GM19239 (cell line): Measurements from ENCODE around the gene RHBDL3.
"Not testable (repeated sequence)": the region's sequence is repeated elsewhere in the genome, so short reads cannot be mapped to it uniquely, and the experiment has no call there.

ENCODE experiments used
- DNase-seq: peaks from one replicate; pipeline ENCODE4 v3.0.0; 2011; ENCODE audit warnings: low spot score; ENCODE audit not compliant: insufficient read length
- FAIRE-seq: peaks from 2 replicates; lab custom pipeline; 2011; peaks lifted over from hg19 to GRCh38; lab: Jason Lieb, UNC

RHBDL3 gene

GRCh38 chr17:32287804-32288511 is 22.3 kb downstream of the RHBDL3 start:
- DNase-seq (no peak), FAIRE-seq (no peak)

GRCh38 chr17:32288615-32289014 is 23.0 kb downstream of the RHBDL3 start:
- DNase-seq (no peak), FAIRE-seq (no peak)

GRCh38 chr17:32289471-32290070 is 23.9 kb downstream of the RHBDL3 start:
- FAIRE-seq (no peak), DNase-seq (no peak)

GRCh38 chr17:32292094-32292493 is 26.5 kb downstream of the RHBDL3 start:
- no peak for DNase-seq
- FAIRE-seq, result no peak

DNA sequence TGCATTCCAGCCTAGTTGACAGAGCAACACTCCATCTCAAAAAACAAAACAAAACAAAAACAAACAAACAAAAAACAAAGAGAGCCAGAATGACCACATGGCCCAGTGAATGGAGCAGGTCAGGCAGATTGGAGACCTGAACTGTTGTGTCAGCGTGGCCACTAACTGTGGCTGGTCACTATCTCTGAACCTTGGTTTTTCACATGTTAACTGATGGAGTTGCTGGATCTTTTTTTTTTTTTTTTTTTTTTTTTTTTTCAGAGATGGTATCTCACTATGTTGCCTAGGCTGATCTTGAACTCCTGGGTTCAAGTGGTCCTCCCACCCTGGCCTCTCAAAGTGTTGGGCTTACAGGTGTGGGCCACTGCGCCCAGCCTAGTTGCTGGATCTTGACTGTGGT is 31.8 kb downstream of the RHBDL3 start:
- DNase-seq (no peak), FAIRE-seq (no peak)

GRCh38 chr17:32297860-32298259 is 32.2 kb downstream of the RHBDL3 start:
- no peak for FAIRE-seq

DNA sequence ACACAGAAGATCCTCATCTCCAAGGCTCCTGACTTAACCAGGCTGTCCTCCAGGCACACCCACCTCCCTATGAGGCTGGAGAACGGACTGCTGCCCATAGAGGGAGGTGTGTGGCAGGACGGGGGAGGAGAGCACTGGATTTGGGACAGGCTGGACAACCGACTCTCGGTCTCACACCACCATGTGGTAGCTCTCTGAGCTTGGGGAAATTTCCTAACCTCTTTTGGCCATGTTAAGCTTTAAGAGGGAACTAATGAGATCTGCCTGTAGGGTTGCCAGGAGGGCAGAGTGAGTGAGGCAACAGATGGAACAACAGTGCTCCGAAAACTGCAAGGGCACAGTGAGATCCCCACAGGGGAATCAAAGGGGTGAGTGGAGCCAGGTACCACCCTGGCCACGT is 32.7 kb downstream of the RHBDL3 start:
- DNase-seq, result no peak
- FAIRE-seq, result no peak

More at GRCh38 chr17:32297860-32298259, 32.2 kb downstream of the RHBDL3 start:
- no peak for DNase-seq

GRCh38 chr17:32298721-32299579 is 33.3 kb downstream of the RHBDL3 start:
- FAIRE-seq (no peak), DNase-seq (no peak)

GRCh38 chr17:32299580-32300164 is 34.0 kb downstream of the RHBDL3 start:
- no peak for FAIRE-seq
- no peak for DNase-seq

GRCh38 chr17:32302037-32302436 is 36.4 kb downstream of the RHBDL3 start:
- no peak for DNase-seq
- no peak for FAIRE-seq

- FAIRE-seq, result no peak
- no peak for DNase-seq
Measured at GRCh38 chr17:32302860-32303649, 37.4 kb downstream of the RHBDL3 start.

DNA sequence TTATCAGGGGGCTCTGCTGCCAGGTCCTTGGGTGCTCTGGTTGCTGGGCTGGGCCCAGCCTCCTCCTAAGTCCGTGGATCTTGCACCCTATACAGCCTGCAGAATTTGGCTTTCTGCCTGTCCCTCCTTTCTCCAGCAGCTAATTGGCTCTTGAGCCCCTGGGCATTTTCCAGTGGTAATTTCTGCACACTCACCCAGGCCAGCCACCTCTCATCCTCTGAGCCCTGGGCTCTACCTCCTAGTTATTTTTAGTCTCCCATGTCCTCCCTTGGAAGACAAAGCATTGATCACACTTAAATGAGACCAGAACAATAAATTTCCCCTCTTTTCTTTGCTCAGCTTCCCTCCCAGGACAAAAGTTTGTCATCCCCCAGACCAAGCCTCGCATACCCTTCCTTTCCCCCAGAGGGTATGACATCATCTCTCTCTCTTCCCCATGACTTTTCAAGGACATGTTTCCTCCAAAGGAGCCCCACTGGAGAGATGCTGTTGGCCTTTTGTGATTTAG is 38.2 kb downstream of the RHBDL3 start:
- DNase-seq (no peak), FAIRE-seq (no peak)

DNA sequence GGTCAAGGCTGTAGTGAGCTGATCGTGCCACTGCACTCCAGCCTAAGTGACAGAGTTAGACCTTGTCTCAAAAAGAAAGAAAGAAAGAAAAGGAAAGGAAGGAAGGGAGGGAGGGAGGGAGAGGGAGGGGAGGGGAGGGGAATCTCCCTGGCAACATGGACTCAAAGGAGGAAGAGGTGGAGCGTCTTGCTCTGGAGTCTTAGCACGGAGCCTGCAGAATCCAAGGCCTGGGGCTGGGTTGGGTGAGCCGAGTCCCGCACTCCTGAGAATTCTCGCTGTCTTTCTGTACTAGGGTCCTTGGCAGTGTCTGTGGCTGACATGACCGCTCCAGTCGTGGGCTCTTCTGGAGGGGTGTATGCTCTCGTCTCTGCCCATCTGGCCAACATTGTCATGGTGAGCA is 39.4 kb downstream of the RHBDL3 start:
- DNase-seq (no peak), FAIRE-seq (no peak)

GRCh38 chr17:32307658-32308057 is 42.0 kb downstream of the RHBDL3 start:
- DNase-seq (no peak), FAIRE-seq (no peak)

GRCh38 chr17:32311028-32311536 is 45.5 kb downstream of the RHBDL3 start:
- DNase-seq, result no peak

DNA sequence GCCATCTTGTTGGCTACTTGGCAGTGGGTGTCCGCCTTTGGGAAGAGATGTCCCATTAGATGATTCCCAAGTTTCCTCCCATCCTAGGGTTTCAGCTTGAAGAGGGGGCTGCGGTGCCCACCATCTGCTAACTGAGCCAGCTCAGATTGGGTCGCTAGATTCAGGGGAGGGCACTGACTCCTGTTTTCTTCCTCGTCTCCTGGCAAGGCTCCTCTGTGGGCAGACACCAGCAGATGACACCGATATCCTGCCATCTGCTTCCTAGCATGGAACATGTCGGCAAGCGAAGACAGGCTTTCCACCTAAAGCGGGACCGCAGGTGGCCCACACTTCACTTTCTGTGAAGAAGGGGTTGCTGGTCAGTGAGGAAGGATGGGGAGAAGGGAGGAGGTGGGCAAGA is 49.0 kb downstream of the RHBDL3 start:
- no peak for DNase-seq
- no peak for FAIRE-seq

More at GRCh38 chr17:32311028-32311536, 45.5 kb downstream of the RHBDL3 start:
- no peak for FAIRE-seq

DNA sequence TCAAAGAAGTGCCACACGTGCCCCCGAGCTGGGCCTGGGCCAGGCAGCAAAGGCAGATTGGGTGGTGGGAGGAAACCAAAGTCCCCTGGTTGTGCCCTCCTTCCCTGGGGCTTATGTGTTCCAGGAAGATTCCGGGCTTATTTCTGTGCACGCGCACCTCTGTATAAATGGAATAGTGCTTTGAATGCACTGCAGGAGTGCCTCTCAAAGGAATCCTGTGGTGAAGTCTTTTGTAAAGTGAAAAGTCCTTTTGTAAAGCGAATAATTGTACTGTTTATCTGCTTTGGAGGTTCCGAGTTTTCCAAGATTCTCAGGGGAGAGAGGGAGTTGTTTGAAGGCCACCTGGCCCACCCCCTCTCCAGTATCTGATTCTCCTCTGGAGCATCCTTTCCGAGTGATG is 49.5 kb downstream of the RHBDL3 start:
- no peak for DNase-seq
- no peak for FAIRE-seq

DNA sequence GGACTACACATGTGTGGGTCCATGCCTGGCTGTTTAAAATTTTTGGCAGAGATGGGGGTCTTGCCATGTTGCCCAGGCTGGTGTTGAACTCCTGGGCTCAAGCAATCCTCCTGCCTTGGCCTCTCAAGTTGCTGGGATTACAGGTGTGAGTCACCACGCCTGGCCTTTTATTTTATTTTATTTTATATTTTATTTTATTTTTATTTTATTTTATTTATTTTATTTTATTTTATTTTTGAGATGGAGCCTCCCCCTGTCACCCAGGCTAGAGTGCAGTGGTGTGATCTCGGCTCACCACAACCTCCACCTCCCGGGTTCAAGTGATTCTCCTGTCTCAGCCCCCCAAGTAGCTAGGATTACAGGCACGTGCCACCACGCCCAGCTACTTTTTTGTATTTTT is 51.0 kb downstream of the RHBDL3 start:
- not testable (repeated sequence) for FAIRE-seq, DNase-seq

- FAIRE-seq (no peak), DNase-seq (no peak)
Measured at GRCh38 chr17:32317353-32317752, 51.7 kb downstream of the RHBDL3 start.
